ENCODE data around the gene KCNB1. TPM values are rescaled to one million over a fixed set of nuclear protein-coding genes. Genes with fewer than 3 reads are reported as not detected.

Gene KCNB1
- total RNA-seq, 1 experiment from 2014 or later: 0.68 TPM

GRCh38 chr20:49415668-49416044 lies 66.8 kb downstream of the KCNB1 start:
- WGBS (ENCODE audit: extremely low coverage, insufficient read length, low lambda C conversion rate): no CpG with 5 or more reads among the region's 8 CpGs
- no peak overlapping the region for H3T11ph ChIP-seq (ENCODE audit: low read length)
- no peak overlapping the region for H4K91ac ChIP-seq (ENCODE audit: insufficient read length, low read depth, low read length)
- DNase-seq: no peak
- no peak overlapping the region for H3K14ac ChIP-seq (ENCODE audit: insufficient read depth, low read length)
- H2AFZ ChIP-seq (ENCODE audit: low read length): no peak overlapping the region
- Mint-ChIP-seq H3K9me3 (no peaks in the 10 kb centered on the region), H3K4me1 (peaks cover 0 to 3% of the 10 kb centered on the region in 2 experiments; a peak in 2 of 4 replicates), H3K27ac (no peak overlapping the region; a peak in 1 of 7 replicates), H3K4me3 (no peak overlapping the region), H3K27me3 (ENCODE audit: low read depth) (peaks cover 9% of the 10 kb centered on the region), H3K36me3 (ENCODE audit: insufficient read depth in 1 of 3, low read depth in 3 of 3) (no peaks in the 10 kb centered on the region)
- no peak overlapping the region for H3K4ac ChIP-seq (ENCODE audit: low read depth, low read length)
- H4K5ac ChIP-seq (ENCODE audit: insufficient read length, low read depth, low read length): no peak overlapping the region
- no peak overlapping the region for H4K8ac ChIP-seq (replicated peaks; ENCODE audit: insufficient read length, low read depth, low read length)
- no peaks in the 10 kb centered on the region for H3K9me3 ChIP-seq (ENCODE audit: control insufficient read depth, low read depth, low read length)
- no peaks in the 10 kb centered on the region for H3K4me1 ChIP-seq (ENCODE audit: insufficient read depth, low read length)
- no peak overlapping the region for H3K56ac ChIP-seq (ENCODE audit: insufficient read length, low read depth, low read length)
- no peak overlapping the region for H2AK5ac ChIP-seq (ENCODE audit: insufficient read length, low read length)
- no peak overlapping the region for H2BK5ac ChIP-seq (ENCODE audit: insufficient read length, low read length)
- no peaks in the 10 kb centered on the region for H3K79me2 ChIP-seq (ENCODE audit: insufficient read depth, low read length)
- H3K18ac ChIP-seq (ENCODE audit: insufficient read length, low read depth, low read length): no peak overlapping the region
- H2BK20ac ChIP-seq (ENCODE audit: low read depth, low read length, poor library complexity, severe bottlenecking): no peak overlapping the region
- H3K4me2 ChIP-seq (ENCODE audit: insufficient read depth, insufficient read length, low read length): no peak overlapping the region
- no peaks in the 10 kb centered on the region for H3K27me3 ChIP-seq (ENCODE audit: insufficient read depth, low read length)
- no peak overlapping the region for H2BK120ac ChIP-seq (ENCODE audit: low read depth, low read length, poor library complexity, severe bottlenecking)
- no peak overlapping the region for H3K23ac ChIP-seq (ENCODE audit: insufficient read length, low read depth, low read length)
- no peak overlapping the region for H2BK12ac ChIP-seq (ENCODE audit: insufficient read length, low read depth, low read length)
- no peak for TF ChIP-seq CTCF (conservative IDR thresholded peaks at IDR 0.05)
- no peaks in the 10 kb centered on the region for H4K20me1 ChIP-seq (ENCODE audit: control insufficient read depth, insufficient read depth, insufficient read length)
- H3K23me2 ChIP-seq (ENCODE audit: insufficient read length, low read depth, low read length, poor library complexity, severe bottlenecking): no peaks in the 10 kb centered on the region
- no peak overlapping the region for H3K9ac ChIP-seq (ENCODE audit: extremely low read depth, insufficient read length, low read length)
- no peaks in the 10 kb centered on the region for H3K79me1 ChIP-seq (ENCODE audit: insufficient read depth, low read depth, low read length, poor library complexity, severe bottlenecking)
- no peak overlapping the region for H2BK15ac ChIP-seq (ENCODE audit: low read depth, low read length)
- H3K27ac ChIP-seq (ENCODE audit: insufficient read length, low read depth, low read length): no peak overlapping the region

Data from H9 (cell line).